A549 (cell line): ENCODE results near the gene RLN3. TPM values are rescaled to one million over a fixed set of nuclear protein-coding genes. Genes with fewer than 3 reads are reported as not detected.

Experiments
- ATAC-seq, 2 experiments: fragments of 200-7000 bp in 1 of 2; fragments of >200 bp in 1 of 2; cut with Nextera tagmentation in 1 of 2; cut with Tn5 transposase in 1 of 2; 3 replicates each; pipeline versions ENCODE4 v1.8.0 to v1.9.1; 2018 to 2020; ENCODE audit warnings: mild to moderate bottlenecking in 1 of 2, moderate library complexity in 1 of 2
- CTCF ChIA-PET: fragments of 300-600 bp; sonication (Branson Sonifier 250); formaldehyde crosslinking; extraction: SDS; loops from one replicate; lab custom pipeline; 2021; ENCODE audit warnings: antibody characterized with exemption, inconsistent platforms; lab: Yijun Ruan, JAX
- POLR2A ChIA-PET: fragments of 350-600 bp; formaldehyde crosslinking; extraction: SDS; loops from one replicate; lab custom pipeline; 2021; ENCODE audit warnings: antibody characterized with exemption, inconsistent platforms; lab: Yijun Ruan, JAX
- DNase-seq, 2 experiments: peaks; one replicate each; pipeline versions ENCODE4 v3.0.0 to v3.0.0-alpha.2; 2011 to 2016; ENCODE audit warnings: low read depth in 1 of 2, low spot score in 1 of 2
- FAIRE-seq: peaks from 2 replicates; lab custom pipeline; 2011; peaks lifted over from hg19 to GRCh38; lab: Jason Lieb, UNC
- H3K27ac ChIP-seq, 2 experiments: fragments of >200 bp; sonication (Bioruptor Twin); formaldehyde crosslinking; 3 replicates each; pipeline ENCODE4 v1.5.1; 2016 to 2017
- H3K4me1 ChIP-seq: fragments of >200 bp; sonication (Bioruptor Twin); formaldehyde crosslinking; 3 replicates; pipeline ENCODE4 v1.6.1; 2016
- H3K4me2 ChIP-seq: fragments of >200 bp; sonication (Bioruptor Twin); formaldehyde crosslinking; 3 replicates; pipeline ENCODE4 v1.6.1; 2016
- H3K4me3 ChIP-seq: fragments of >200 bp; sonication (Bioruptor Twin); formaldehyde crosslinking; 3 replicates; pipeline ENCODE4 v1.5.1; 2016
- H3K9me3 ChIP-seq: fragments of >200 bp; sonication (Bioruptor Twin); formaldehyde crosslinking; 3 replicates; pipeline ENCODE4 v1.6.1; 2016
- CBX2 ChIP-seq: fragments of 200-600 bp; sonication (generic); IDR thresholded peaks from 2 replicates; pipeline ENCODE4 v1.6.1; 2016; ENCODE audit warnings: low read depth, mild to moderate bottlenecking, borderline replicate concordance
- CHD2 ChIP-seq: fragments of 150-350 bp; IDR thresholded peaks from 2 replicates; pipeline ENCODE4 v1.6.1; 2014; ENCODE audit warnings: low read length; ENCODE audit not compliant: partially characterized antibody
- EP300 ChIP-seq, 2 experiments: fragments of >200 bp; sonication (Bioruptor Twin); formaldehyde crosslinking; IDR thresholded peaks; 2 replicates in 1 of 2; 3 replicates in 1 of 2; pipeline ENCODE4 v1.6.1; 2016 to 2017
- ESRRA ChIP-seq: fragments of 150-350 bp; IDR thresholded peaks from 2 replicates; pipeline ENCODE4 v1.6.1; 2014; ENCODE audit warnings: mild to moderate bottlenecking, low read length, borderline replicate concordance
- FOSB ChIP-seq: fragments of 250-450 bp; sonication (Bioruptor Pico); IDR thresholded peaks from 2 replicates; pipeline ENCODE4 v1.5.0; 2020; ENCODE audit warnings: mild to moderate bottlenecking, moderate library complexity
- FOXS1 ChIP-seq: fragments of 250-450 bp; sonication (Bioruptor Pico); IDR thresholded peaks from 2 replicates; pipeline ENCODE4 v1.5.0; 2020; ENCODE audit warnings: mild to moderate bottlenecking, moderate library complexity
- GATA3 ChIP-seq: IDR thresholded peaks from 2 replicates; pipeline ENCODE4 v1.6.1; 2012; ENCODE audit warnings: borderline replicate concordance
- HDAC2 ChIP-seq: fragments of 200-600 bp; sonication (generic); IDR thresholded peaks from 2 replicates; pipeline ENCODE4 v1.6.1; 2016
- HOXB13 ChIP-seq: fragments of 250-450 bp; sonication (Bioruptor Pico); IDR thresholded peaks from 2 replicates; pipeline ENCODE4 v1.5.0; 2020; ENCODE audit warnings: low read depth, mild to moderate bottlenecking, moderate library complexity
- KDM1A ChIP-seq: fragments of 200-600 bp; sonication (generic); IDR thresholded peaks from 2 replicates; pipeline ENCODE4 v1.6.1; 2016; ENCODE audit warnings: low read depth, mild to moderate bottlenecking
- KDM5A ChIP-seq: fragments of 200-600 bp; sonication (generic); IDR thresholded peaks from 2 replicates; pipeline ENCODE4 v1.6.1; 2016; ENCODE audit warnings: antibody characterized with exemption, mild to moderate bottlenecking
- NFE2L2 ChIP-seq: fragments of 150-350 bp; conservative IDR thresholded peaks from 2 replicates; pipeline ENCODE4 v1.6.1; 2014; ENCODE audit warnings: low read length
- NR3C1 ChIP-seq: fragments of >200 bp; sonication (Bioruptor Twin); formaldehyde crosslinking; IDR thresholded peaks from 3 replicates; pipeline ENCODE4 v1.6.1; 2017
- POLR2AphosphoS2 ChIP-seq: conservative IDR thresholded peaks from 2 replicates; pipeline ENCODE4 v1.6.1; 2012; ENCODE audit warnings: low read length, improper control_type of control experiment, inconsistent platforms
- SREBF2 ChIP-seq: fragments of 450-650 bp; IDR thresholded peaks from 2 replicates; pipeline ENCODE4 v1.6.1; 2014; ENCODE audit warnings: mild to moderate bottlenecking, moderate library complexity
- ZFP36 ChIP-seq: fragments of 450-650 bp; IDR thresholded peaks from 2 replicates; pipeline ENCODE4 v1.6.1; 2014; ENCODE audit warnings: borderline replicate concordance; ENCODE audit not compliant: partially characterized antibody
- ZSCAN20 ChIP-seq: fragments of 250-450 bp; sonication (Bioruptor Pico); IDR thresholded peaks from 2 replicates; pipeline ENCODE4 v1.8.0; 2022; ENCODE audit warnings: mild to moderate bottlenecking, moderate library complexity
- WGBS: methylation state at CpG from one replicate; pipeline ENCODE4 v1.1.6; 2017; ENCODE audit errors: missing lambda C conversion rate; 5-methylcytosine and 5-hydroxymethylcytosine counted together
- polyA plus RNA-seq, 4 experiments: library from polyadenylated mRNA; depleted of rRNA in 3 of 4; stranded (reverse); fragments of >200 nt; fragmentation: RNase III in 1 of 4; extraction: RNeasy Plus Mini Kit Qiagen cat#74134 plus additional on column Dnase treatment in 1 of 4; gene quantifications; 2 replicates in 3 of 4; 3 replicates in 1 of 4; pipeline ENCODE4 v1.2.3, GENCODE V29; 2011 to 2017
- TF ChIP-seq, protein P1 (sequence below): IDR thresholded peaks from 2 replicates; pipeline ENCODE4 v1.6.1; 2012; ENCODE audit warnings: low read depth, borderline replicate concordance
- TF ChIP-seq, protein P2 (sequence below): fragments of >200 bp; sonication (Bioruptor Twin); formaldehyde crosslinking; IDR thresholded peaks from 3 replicates; pipeline ENCODE4 v1.5.1; 2016
- TF ChIP-seq, protein P3 (sequence below): fragments of 150-350 bp; IDR thresholded peaks from 2 replicates; pipeline ENCODE4 v1.6.1; 2014; ENCODE audit warnings: low read depth, mild to moderate bottlenecking, low read length
- TF ChIP-seq, protein P4 (sequence below): fragments of 250-450 bp; sonication (Bioruptor Pico); IDR thresholded peaks from 2 replicates; pipeline ENCODE4 v1.5.0; 2021; ENCODE audit warnings: mild to moderate bottlenecking, moderate library complexity, borderline replicate concordance

RLN3 gene
- polyA plus RNA-seq, 2 of the 4 experiments (the other 2 are of a cell fraction): not detected

DNA sequence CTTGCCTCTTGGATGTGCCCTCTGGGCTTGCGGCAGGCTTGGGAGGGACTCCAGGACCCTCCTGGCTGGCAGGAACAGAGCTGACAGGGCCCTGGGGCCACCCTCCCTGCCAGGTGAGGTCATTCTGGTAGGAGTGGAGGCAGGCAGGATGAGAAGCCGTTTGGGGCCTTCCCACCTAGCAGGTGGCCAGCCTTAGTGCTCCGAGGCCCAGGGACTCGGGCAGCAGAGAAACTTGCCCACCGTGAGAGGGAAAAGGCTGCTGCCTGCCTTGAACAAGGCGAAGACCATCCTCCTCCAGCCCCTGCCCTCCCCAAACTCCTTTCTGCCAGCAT, 30.4 kb upstream of the RLN3 start:
- WGBS: 80% methylated on average over 3 of the region's 6 CpGs
- H3K4me2 ChIP-seq: no peak overlapping the region
- POLR2A ChIA-PET: no interaction called here
- no peak overlapping the region for H3K27ac ChIP-seq
- H3K9me3 ChIP-seq: peaks cover 6% of the 10 kb centered on the region; the same call in 1 of the 3 replicates
- TF ChIP-seq HDAC2: no peak
- ATAC-seq (no peak), FAIRE-seq (no peak), DNase-seq (no peak)
- H3K4me1 ChIP-seq: no peaks in the 10 kb centered on the region
- CTCF ChIA-PET: interaction anchor here (0.6 kb wide), 1 partner anchor 126 kb away, joined by 3 read pairs; no protein-coding TSS in a partner anchor
- no peak overlapping the region for H3K4me3 ChIP-seq

DNA sequence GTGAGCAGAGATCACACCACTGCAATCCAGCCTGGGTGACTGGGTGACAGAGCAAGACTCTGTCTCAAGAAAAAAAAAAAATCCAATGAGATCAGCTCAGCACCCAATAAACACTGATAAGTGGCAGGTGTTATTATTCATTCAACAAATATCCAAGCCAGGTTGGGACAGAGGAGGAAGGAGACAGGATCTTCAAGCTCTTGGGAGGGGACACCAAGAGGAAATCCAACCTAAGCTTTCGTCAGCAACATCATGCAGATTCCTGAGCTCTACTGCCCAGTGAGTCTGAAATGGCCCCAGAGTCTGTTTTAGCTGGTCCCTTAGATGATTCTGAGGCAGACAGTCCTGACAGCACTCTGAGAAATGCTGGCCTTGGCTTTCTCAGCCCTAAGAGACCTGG, 29.5 kb upstream of the RLN3 start:
- H3K9me3 ChIP-seq: peaks cover 6% of the 10 kb centered on the region; the same call in 1 of the 3 replicates
- TF ChIP-seq EP300 (IDR thresholded peaks at IDR 0.05) (no peak), FOXS1 (CRISPR knock-in tag) (no peak), GATA3 (no peak), POLR2AphosphoS2 (no peak), HDAC2 (no peak)
- TF ChIP-seq, protein P1, sequence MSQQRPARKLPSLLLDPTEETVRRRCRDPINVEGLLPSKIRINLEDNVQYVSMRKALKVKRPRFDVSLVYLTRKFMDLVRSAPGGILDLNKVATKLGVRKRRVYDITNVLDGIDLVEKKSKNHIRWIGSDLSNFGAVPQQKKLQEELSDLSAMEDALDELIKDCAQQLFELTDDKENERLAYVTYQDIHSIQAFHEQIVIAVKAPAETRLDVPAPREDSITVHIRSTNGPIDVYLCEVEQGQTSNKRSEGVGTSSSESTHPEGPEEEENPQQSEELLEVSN: no peak
- no peak overlapping the region for H3K4me2 ChIP-seq
- peaks cover 8% of the 10 kb centered on the region; the same call in 1 of the 3 replicates for H3K4me1 ChIP-seq
- no peak overlapping the region for H3K4me3 ChIP-seq
- no peak for ATAC-seq
- no peak for FAIRE-seq
- DNase-seq: no peak
- H3K27ac ChIP-seq: no peak overlapping the region
- POLR2A ChIA-PET: no interaction called here
- CTCF ChIA-PET: interaction anchor here (0.6 to 1.2 kb wide), 2 partner anchors 116 to 125 kb away, joined by 3 read pairs; no protein-coding TSS in a partner anchor
- 86% methylated on average over 1 of the region's 1 CpG for WGBS

DNA sequence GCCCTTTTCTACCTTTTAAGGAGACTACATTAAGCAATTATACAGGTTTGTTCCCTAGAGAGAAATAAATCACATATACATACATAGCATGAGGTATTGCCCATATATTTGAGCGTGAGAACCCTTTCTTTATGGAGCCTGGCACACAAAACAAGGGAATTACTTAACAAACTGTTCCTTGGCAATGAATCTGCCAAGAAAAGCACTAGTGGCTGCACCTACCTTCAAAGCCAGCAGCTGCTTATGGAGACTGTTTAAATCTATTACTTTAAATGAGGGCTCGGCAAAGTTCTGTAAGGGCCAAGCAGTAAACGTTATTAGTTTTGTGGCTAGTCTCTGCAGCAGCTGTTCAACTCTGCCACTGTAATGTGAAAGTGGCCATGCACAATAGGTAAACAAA, 28.9 kb upstream of the RLN3 start:
- 92% methylated on average over 3 of the region's 3 CpGs for WGBS
- H3K4me1 ChIP-seq: peaks cover 10% of the 10 kb centered on the region; the same call in 1 of the 3 replicates
- ChIA-PET CTCF (interaction anchor here (1.2 kb wide), 1 partner anchor 117 kb away, joined by 3 read pairs; no protein-coding TSS in a partner anchor), POLR2A (no interaction called here)
- H3K9me3 ChIP-seq: peaks cover 6% of the 10 kb centered on the region; the same call in 1 of the 3 replicates
- no peak overlapping the region for H3K27ac ChIP-seq
- H3K4me2 ChIP-seq: no peak overlapping the region
- FAIRE-seq: no peak
- no peak for DNase-seq
- TF ChIP-seq KDM1A (peak; percentile 56; the same call in 1 of the 2 replicates), KDM5A (no peak)
- H3K4me3 ChIP-seq: no peak overlapping the region
- no peak for ATAC-seq

DNA sequence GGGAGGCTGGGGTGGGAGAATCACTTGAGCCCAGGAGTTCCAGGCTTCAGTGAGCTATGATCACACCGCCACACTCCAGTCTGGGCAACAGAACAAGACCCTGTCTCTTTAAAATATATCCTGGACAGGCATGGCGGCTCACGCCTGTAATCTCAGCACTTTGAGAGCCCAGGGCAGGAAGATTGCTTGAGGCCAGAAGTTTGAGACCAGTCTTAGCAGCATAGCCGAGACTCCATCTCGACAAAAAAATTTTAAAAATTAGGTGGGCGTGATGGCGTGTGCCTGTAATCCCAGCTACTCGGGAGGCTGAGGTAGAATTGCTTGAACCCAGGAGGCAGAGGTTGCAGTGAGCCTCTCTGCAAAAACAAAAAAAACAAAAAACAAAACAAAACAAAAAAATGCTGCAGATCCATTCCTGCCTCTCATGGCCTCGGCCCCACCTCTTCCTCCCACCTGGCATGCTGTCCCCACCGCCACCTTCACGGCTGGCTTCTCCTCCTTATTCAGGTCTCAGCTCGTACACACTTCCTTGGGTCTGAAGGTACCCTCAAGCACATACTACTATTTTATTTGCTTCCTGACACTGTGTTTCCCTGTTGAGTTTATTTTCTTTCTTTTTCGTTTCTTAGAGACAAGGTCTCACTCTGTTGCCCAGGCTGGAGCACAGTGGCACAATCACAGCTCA, 27.1 kb upstream of the RLN3 start:
- Histone ChIP-seq H3K4me3 (no peak overlapping the region), H3K4me2 (no peak overlapping the region), H3K27ac (no peak overlapping the region), H3K9me3 (peaks cover 6% of the 10 kb centered on the region; the same call in 1 of the 3 replicates), H3K4me1 (peaks cover 14% of the 10 kb centered on the region; the same call in 1 of the 3 replicates)
- FAIRE-seq: no peak
- WGBS: 92% methylated on average over 13 of the region's 13 CpGs
- CTCF ChIA-PET: no interaction called here
- POLR2A ChIA-PET: no interaction called here
- TF ChIP-seq HOXB13 (CRISPR knock-in tag) (no peak), NFE2L2 (no peak), ZFP36 (no peak), ESRRA (no peak), SREBF2 (no peak), KDM5A (no peak), FOSB (no peak), CBX2 (no peak), CHD2 (no peak), ZSCAN20 (no peak), NR3C1 (no peak)
- TF ChIP-seq, protein P2, sequence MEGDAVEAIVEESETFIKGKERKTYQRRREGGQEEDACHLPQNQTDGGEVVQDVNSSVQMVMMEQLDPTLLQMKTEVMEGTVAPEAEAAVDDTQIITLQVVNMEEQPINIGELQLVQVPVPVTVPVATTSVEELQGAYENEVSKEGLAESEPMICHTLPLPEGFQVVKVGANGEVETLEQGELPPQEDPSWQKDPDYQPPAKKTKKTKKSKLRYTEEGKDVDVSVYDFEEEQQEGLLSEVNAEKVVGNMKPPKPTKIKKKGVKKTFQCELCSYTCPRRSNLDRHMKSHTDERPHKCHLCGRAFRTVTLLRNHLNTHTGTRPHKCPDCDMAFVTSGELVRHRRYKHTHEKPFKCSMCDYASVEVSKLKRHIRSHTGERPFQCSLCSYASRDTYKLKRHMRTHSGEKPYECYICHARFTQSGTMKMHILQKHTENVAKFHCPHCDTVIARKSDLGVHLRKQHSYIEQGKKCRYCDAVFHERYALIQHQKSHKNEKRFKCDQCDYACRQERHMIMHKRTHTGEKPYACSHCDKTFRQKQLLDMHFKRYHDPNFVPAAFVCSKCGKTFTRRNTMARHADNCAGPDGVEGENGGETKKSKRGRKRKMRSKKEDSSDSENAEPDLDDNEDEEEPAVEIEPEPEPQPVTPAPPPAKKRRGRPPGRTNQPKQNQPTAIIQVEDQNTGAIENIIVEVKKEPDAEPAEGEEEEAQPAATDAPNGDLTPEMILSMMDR: no peak
- TF ChIP-seq, protein P3, sequence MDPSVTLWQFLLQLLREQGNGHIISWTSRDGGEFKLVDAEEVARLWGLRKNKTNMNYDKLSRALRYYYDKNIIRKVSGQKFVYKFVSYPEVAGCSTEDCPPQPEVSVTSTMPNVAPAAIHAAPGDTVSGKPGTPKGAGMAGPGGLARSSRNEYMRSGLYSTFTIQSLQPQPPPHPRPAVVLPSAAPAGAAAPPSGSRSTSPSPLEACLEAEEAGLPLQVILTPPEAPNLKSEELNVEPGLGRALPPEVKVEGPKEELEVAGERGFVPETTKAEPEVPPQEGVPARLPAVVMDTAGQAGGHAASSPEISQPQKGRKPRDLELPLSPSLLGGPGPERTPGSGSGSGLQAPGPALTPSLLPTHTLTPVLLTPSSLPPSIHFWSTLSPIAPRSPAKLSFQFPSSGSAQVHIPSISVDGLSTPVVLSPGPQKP: no peak
- TF ChIP-seq, protein P4, sequence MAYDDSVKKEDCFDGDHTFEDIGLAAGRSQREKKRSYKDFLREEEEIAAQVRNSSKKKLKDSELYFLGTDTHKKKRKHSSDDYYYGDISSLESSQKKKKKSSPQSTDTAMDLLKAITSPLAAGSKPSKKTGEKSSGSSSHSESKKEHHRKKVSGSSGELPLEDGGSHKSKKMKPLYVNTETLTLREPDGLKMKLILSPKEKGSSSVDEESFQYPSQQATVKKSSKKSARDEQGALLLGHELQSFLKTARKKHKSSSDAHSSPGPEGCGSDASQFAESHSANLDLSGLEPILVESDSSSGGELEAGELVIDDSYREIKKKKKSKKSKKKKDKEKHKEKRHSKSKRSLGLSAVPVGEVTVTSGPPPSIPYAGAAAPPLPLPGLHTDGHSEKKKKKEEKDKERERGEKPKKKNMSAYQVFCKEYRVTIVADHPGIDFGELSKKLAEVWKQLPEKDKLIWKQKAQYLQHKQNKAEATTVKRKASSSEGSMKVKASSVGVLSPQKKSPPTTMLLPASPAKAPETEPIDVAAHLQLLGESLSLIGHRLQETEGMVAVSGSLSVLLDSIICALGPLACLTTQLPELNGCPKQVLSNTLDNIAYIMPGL (CRISPR knock-in tag): no peak
- no peak for ATAC-seq
- no peak for DNase-seq
